KOPT-K1 (cell line): ENCODE results near the gene CARM1.

ENCODE experiments used
- H3K27ac ChIP-seq: fragments of 200-600 bp; sonication (generic); 2 replicates; pipeline ENCODE4 v1.5.1; 2016; ENCODE audit warnings: antibody characterized with exemption, mild to moderate bottlenecking, low read depth, low read length; ENCODE audit not compliant: poor library complexity, severe bottlenecking
- H3K36me3 ChIP-seq: fragments of 200-600 bp; sonication (generic); 2 replicates; pipeline ENCODE4 v1.5.1; 2017; ENCODE audit warnings: antibody characterized with exemption, mild to moderate bottlenecking, low read length, moderate library complexity; ENCODE audit not compliant: insufficient read depth
- H3K9me3 ChIP-seq: fragments of 200-600 bp; sonication (generic); 2 replicates; pipeline ENCODE4 v1.5.1; 2017; ENCODE audit warnings: antibody characterized with exemption, low read length, mild to moderate bottlenecking; ENCODE audit not compliant: insufficient read depth, poor library complexity, severe bottlenecking

The CARM1 gene

DNA sequence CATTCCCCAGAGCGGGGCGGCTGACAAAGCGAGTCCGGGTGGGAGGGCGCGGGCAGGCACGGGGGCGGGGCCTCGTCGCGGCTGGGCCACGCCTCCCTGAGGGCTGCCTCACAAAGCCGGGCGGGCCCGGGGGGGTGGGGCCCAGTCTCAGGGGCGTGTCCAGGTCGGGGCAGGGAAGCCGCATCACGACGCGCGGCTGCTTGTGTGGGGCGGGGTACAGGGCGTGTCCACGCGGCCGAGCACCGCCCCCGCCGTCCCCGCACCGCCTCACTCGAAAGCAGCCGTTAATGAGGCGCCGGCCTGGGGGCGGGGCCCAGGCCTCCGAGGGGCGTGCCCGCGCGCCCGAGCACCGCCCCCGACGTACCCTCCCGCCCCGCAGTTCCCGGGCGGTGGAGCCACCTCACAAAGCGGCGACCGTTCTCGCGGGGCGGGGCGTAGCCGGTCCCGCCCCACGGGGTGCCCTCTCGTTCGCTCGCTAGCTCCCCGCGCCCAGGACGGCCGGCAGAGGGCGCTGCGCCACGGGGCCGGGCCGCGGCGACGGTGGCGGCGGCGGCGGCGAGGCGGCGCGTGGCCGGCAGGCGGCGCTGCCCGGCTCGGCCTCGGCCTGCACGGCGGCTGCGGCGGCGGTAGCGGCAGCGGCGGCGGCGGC, at the start of gene CARM1:
CARM1 (plus strand) TSS at position 599 of the 649 bp plus-strand sequence. CDS start 150 bp downstream, outside the sequence.
- H3K9me3 ChIP-seq = no peaks in the 10 kb centered on the region
- peak within 1 kb of the TSS; percentile 76 for H3K27ac ChIP-seq

DNA sequence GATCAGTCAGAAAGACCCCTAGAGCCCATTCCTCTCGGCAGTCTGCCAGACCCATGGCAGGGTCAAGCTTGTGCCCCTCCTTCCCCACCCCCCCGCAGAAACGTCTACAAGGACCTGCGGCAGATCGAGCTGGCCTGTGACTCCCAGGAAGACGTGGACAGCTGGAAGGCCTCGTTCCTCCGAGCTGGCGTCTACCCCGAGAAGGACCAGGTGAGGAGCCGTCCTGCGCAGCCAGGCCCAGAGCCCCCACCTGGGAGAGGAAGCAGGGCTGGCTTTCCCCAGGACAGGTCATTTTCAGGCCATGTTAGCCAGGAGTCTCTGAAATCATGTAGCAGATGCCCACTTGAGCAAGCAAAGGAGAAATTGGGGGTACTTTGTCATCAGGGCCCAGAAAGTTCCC, 47.7 kb upstream of the CARM1 start:
- H3K27ac ChIP-seq = no peak overlapping the region
- H3K36me3 ChIP-seq = peaks cover 87% of the 10 kb centered on the region

More for the DNA sequence above, at the start of gene CARM1:
- no peaks in the 10 kb centered on the region for H3K36me3 ChIP-seq

DNA sequence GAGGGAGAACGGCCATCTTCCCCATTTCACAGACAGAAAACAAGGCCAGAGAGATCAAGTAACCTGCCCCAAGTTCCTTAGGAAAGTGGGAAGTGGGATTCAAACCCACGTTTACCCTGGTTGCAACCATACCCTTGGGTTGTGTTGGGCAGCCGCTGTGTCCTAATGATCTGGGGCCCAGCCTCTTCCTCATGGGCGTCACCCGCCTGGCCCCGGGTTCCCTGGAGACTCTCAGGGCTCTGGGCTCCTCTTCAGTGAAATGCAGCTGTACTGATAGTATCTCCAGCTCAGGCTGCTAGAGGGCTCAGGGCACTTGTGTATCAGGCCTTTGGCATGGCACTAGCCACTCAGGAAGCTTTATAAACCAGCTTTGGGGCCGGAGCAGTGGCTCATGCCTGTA, 45.1 kb upstream of the CARM1 start:
- H3K27ac ChIP-seq = no peak overlapping the region
- peaks cover 90% of the 10 kb centered on the region for H3K36me3 ChIP-seq
- peaks cover 3% of the 10 kb centered on the region for H3K9me3 ChIP-seq

More for the DNA sequence above, 47.7 kb upstream of the CARM1 start:
- peaks cover 7% of the 10 kb centered on the region for H3K9me3 ChIP-seq

DNA sequence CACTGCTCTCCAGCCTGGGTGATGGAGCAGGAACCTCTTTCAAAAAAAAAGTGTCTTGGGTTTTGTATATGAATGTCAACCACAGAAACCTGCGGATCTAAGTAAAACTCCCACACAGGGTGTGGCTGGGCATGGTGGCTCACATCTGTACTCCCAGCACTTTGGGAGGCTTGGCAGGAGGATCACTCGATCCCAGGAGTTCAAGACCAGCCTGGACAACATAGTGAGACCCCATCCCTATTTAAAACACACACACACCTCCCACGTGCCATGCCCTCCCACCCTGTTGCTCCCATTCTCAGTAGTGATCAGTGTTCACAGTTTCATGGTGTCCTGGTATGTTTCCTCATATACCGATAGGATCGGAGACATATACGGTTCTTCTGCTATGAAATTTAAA, 44.5 kb upstream of the CARM1 start:
- Histone ChIP-seq H3K36me3 (peaks cover 90% of the 10 kb centered on the region), H3K27ac (no peak overlapping the region), H3K9me3 (no peaks in the 10 kb centered on the region)

DNA sequence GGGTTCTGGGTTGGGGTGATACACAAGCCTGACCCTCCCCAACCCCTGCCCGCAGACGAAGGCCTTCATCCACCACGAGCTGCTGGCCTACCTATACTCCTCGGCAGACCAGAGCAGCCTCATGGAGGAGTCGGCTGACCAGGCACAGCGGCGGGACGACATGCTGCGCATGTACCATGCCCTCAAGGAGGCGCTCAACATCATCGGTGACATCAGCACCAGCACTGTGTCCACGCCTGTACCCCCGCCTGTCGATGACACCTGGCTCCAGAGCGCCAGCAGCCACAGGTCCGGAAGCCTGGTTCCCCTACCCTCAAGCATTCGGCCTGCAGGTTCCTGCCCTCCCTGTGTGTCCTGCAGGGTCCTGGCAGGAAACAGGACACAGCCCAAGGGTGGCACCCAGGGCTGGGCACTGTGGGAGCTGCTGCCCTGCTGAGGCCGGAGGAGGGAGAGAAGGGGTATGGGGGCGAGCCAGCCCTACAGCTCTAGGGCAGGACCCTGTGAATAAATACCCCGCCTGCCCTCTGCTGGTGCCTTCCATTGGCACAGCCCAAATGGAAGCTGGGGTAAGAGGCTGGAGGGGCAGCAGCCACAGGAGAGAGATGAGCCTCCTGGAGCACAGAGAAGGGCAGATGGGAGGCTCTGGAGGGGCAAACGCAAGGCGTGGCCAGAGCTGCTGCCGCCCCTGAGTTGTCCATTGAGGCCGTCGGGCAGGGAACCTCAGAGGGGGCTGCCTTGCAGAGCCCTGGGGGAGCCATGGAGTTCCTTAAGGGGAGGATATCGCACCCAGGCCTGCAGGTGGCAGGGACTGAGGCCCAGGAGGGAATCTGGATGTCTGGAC, 42.2 kb upstream of the CARM1 start:
- Histone ChIP-seq H3K9me3 (no peaks in the 10 kb centered on the region), H3K36me3 (peaks cover 93% of the 10 kb centered on the region), H3K27ac (no peak overlapping the region)

DNA sequence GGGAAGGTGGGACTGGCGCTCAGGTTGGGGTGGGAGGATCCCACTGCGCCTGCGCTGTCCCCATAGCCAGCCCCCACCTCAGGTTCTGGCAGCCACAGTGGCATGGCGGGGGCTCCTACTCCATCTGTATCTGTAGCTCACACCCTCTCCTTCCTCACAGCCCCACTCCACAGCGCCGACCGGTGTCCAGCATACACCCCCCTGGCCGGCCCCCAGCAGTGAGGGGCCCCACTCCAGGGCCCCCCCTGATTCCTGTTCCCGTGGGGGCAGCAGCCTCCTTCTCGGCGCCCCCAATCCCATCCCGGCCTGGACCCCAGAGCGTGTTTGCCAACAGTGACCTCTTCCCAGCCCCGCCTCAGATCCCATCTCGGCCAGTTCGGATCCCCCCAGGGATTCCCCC, 41.4 kb upstream of the CARM1 start:
- H3K36me3 ChIP-seq = peaks cover 91% of the 10 kb centered on the region
- no peaks in the 10 kb centered on the region for H3K9me3 ChIP-seq
- H3K27ac ChIP-seq = no peak overlapping the region

DNA sequence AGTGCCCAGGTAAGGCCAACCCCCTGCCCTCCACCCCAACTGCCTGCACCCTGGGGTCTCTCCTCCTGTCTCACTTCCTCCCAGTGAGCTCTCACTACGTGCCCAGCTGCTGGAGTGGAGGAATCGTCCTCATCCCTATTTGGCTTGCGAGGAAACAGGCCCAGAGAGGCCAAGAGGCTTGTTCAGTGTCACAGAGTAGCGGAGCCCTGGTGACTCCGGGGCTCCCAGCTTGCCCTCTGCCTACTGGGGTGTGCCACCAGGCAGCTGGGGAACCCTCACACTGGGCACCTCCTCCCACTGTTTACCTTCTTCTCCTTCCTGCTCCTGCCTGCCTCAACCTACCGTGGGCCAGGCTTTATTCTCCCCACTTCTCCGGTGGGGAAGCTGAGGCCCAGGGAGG, 41.0 kb upstream of the CARM1 start:
- H3K36me3 ChIP-seq = peaks cover 87% of the 10 kb centered on the region

DNA sequence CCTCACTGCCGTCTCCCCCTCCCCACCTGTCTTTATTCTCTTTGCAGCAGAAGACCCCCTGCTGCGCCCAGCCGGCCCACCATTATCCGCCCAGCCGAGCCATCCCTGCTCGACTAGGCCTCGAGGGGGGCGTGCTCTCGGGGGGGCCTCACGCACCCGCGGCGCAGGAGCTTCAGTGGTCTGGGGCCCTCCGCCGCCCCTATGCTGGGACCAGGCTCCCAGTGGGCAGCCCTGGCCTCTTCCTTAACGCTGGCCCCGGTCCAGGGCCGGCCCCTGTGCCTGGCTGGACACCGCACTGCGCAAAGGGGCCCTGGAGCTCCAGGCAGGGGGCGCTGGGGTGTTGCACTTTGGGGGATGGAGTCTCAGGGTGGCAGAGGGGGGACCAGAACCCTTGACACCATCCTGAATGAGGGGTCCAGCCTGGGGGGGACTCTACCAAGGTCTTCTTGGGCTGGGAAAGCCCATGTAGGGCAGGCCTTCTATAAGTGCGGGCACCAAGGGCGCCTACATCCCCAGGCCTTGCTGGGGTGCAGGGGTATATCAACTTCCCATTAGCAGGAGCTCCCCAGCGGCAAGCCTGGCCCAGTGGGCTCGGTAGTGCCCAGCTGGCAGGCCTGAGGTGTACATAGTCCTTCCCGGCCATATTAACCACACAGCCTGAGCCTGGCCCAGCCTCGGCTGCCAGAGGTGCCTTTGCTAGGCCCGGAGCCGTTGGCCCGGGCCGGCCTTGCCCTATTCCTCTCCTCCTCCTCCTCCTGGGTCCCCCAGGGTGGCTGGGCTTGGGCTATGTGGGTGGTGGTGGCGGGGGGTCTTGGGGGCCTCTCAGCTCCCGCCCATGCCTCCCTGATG, 40.2 kb upstream of the CARM1 start:
- Histone ChIP-seq H3K36me3 (peaks cover 79% of the 10 kb centered on the region), H3K9me3 (no peaks in the 10 kb centered on the region), H3K27ac (no peak overlapping the region)

More for the DNA sequence above, 41.0 kb upstream of the CARM1 start:
- no peak overlapping the region for H3K27ac ChIP-seq
- no peaks in the 10 kb centered on the region for H3K9me3 ChIP-seq

DNA sequence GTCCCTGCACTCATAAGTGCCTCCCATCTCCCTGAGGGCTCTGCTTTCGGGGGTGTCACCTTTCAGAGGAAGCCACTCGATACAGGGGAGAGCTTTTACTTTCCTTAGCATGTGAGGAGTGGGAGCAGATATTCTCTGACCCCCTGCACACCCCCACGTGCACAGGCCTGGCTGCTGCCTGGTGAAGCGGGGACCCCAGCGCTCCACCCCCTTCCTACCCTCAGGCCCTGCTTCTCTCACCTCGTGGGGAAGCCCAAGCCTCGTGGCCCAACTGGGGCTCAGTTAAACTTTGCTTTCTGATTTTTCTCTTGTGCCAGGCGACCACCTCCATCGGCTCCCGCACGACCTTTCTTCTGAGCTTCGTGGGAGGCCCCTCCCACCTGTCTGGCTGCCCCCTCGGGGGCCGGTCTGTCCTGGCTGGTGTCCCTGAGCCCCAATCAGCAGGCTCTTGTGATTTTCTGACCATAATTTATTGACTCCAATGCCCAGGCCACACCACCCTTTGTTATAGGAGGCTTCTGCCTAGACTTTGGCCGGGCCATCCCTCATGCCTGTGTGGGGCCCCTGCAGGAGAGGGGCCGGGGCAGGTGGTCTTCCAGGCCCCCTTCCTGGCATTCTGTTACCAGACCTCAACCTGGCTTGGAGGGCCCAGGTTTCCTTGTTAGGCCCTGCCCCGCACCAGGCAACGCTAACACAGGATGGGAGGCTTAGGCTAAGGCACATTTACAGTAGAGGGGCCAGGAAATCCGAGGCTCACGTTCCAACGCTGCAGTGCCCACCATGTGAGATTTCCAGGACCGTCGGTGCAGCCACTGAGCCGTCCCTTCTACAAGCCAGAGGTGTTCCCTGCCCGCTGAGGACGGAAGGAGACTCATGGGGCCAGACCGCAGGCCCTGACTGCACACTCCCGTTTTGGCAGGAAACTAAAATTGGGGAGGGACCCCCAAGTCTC, 39.1 kb upstream of the CARM1 start:
- H3K27ac ChIP-seq = no peak overlapping the region
- H3K36me3 ChIP-seq = peaks cover 69% of the 10 kb centered on the region
- H3K9me3 ChIP-seq = peaks cover 8% of the 10 kb centered on the region

DNA sequence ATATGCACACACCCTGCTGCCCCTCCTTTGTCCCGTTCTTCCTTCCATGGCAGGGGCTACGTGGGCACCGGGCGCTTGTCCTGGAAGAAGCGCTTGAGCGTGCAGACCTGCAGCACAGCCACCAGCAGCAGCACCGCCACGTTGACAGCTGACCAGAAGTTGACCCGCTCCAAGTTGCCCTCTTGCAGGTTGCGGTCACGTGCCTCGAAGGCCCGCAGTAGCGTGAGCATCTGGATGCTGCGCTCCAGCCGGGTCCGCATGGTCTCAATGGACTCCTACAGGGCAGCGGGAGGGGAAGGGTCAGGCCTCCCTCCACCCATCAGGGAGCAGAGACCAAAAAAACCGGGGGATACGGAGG, 38.4 kb upstream of the CARM1 start:
- Histone ChIP-seq H3K36me3 (peaks cover 63% of the 10 kb centered on the region), H3K9me3 (peaks cover 8% of the 10 kb centered on the region), H3K27ac (no peak overlapping the region)

DNA sequence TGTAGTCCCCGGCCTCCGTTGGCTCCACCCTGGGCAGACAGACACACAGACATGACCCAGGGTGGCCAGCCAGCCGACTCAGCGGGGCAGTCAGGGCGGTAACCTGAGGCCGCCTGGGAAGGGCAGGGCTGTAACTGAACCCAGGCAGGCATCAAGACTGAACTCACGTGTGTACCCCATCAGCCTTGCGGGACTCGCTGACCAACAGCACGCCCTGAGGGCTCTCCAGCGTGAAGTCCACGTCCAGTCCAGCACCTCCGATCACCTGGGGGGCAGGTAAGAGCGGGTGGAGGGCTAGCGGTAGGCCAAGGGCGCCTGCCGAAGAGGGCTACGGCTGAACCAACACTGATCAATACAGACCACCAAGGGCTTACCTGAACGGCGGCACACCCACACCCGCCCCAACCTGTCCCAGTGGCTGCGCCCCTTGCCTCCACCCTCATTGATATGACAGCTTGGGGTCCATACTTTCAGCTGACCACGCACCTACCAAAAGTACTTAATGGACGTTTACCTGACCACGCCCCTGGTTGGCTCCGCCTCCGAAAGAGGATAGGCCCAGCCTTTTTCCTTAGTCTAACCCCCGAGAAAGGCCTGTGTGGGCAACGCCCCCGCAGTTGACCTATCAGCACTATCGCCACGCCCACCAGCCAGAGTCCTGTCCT, 36.1 kb upstream of the CARM1 start:
- Histone ChIP-seq H3K9me3 (peaks cover 17% of the 10 kb centered on the region), H3K36me3 (peaks cover 43% of the 10 kb centered on the region), H3K27ac (peak overlapping the region; percentile 95)

DNA sequence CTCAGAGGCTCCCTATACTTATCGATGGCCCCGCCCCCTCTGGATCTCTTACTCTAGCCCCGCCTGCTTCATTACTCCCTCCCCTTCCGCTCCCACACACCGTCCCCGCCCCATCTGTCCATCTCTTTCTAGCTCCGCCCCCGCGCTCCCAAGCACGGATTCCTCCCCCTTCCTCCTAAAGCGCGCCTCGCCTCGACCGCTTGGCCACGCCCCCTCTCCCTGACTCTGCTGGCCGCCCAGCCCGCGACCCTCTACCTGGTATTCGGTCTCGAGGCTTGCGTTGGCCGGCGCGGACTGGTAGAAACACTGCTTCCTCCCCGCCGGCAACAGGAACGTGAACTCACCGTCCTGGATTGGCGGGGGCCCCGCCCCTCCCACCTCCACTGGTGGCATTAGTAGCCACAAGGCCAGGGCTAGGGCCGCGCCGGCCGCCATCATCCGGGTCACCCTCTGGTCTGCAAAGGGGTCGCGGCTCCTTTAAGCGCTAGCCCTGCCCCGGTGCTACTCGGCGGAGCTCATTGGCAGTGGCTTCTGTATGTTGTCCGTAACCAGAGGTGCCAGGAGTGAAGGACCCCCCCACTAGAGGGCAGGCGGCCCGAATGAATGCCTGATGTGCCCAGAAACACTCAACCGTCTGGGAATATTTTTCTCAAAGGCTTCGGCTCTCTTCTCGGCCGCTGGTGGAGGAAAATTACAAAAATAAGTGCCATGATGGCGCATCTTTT, 35.4 kb upstream of the CARM1 start, which contains the start of gene TMED1:
TMED1 (minus strand) TSS at position 459 of the 725 bp plus-strand sequence; CDS start at position 438, 21 bp downstream.
- H3K27ac ChIP-seq = peak within 1 kb of the TSS; percentile 95
- peaks cover 17% of the 10 kb centered on the region for H3K9me3 ChIP-seq

More for the DNA sequence above, 35.4 kb upstream of the CARM1 start, which contains the start of gene TMED1:
- H3K36me3 ChIP-seq = peaks cover 36% of the 10 kb centered on the region
